Immature natural killer cell (primary cell): Measurements from ENCODE around the gene CELF2. TPM values are rescaled to one million over a fixed set of nuclear protein-coding genes. Genes with fewer than 3 reads are reported as not detected.

ENCODE experiments used
- DNase-seq, 3 donors: peaks; one replicate each; pipeline ENCODE4 v3.0.0; 2022; ENCODE audit warnings: mixed read lengths in 1 of 3
- H3K27ac Mint-ChIP-seq, 6 donors: one replicate each; pipeline ENCODE4 v1.8.0; 2020; ENCODE audit warnings: mixed read lengths in 6 of 6, mild to moderate bottlenecking in 5 of 6, inconsistent platforms in 4 of 6, moderate library complexity in 3 of 6
- H3K27me3 Mint-ChIP-seq, 3 donors: one replicate each; pipeline ENCODE4 v1.8.0; 2020 to 2021; ENCODE audit warnings: low read depth in 3 of 3, mild to moderate bottlenecking in 3 of 3, mixed read lengths in 3 of 3, moderate library complexity in 3 of 3, inconsistent platforms in 1 of 3
- H3K36me3 Mint-ChIP-seq, 3 donors: one replicate each; pipeline ENCODE4 v1.8.0; 2020; ENCODE audit warnings: mixed read lengths in 3 of 3, inconsistent platforms in 2 of 3, mild to moderate bottlenecking in 2 of 3
- H3K4me1 Mint-ChIP-seq, 2 donors: one replicate each; pipeline ENCODE4 v1.8.0; 2020; ENCODE audit warnings: inconsistent platforms in 2 of 2, mild to moderate bottlenecking in 2 of 2, mixed read lengths in 2 of 2, moderate library complexity in 1 of 2
- H3K4me3 Mint-ChIP-seq, 5 donors: one replicate each; pipeline ENCODE4 v1.8.0; 2020; ENCODE audit warnings: mild to moderate bottlenecking in 5 of 5, mixed read lengths in 5 of 5, inconsistent platforms in 3 of 5, moderate library complexity in 3 of 5
- H3K9me3 Mint-ChIP-seq, 6 donors: one replicate each; pipeline ENCODE4 v1.8.0; 2020; ENCODE audit warnings: mild to moderate bottlenecking in 6 of 6, mixed read lengths in 6 of 6, inconsistent platforms in 4 of 6, moderate library complexity in 3 of 6
- polyA plus RNA-seq, 3 donors: library from polyadenylated mRNA; unstranded; fragments of 300-500 nt; fragmentation: Illumina TruSeq; gene quantifications; one replicate each; pipeline ENCODE4 v1.2.3, GENCODE V29; 2021

Gene CELF2
- 100 to 1,000 TPM in 1 of 3 donors, 10 to 100 TPM in 2; 64.2 to 174 (median 95.4) TPM for polyA plus RNA-seq

DNA sequence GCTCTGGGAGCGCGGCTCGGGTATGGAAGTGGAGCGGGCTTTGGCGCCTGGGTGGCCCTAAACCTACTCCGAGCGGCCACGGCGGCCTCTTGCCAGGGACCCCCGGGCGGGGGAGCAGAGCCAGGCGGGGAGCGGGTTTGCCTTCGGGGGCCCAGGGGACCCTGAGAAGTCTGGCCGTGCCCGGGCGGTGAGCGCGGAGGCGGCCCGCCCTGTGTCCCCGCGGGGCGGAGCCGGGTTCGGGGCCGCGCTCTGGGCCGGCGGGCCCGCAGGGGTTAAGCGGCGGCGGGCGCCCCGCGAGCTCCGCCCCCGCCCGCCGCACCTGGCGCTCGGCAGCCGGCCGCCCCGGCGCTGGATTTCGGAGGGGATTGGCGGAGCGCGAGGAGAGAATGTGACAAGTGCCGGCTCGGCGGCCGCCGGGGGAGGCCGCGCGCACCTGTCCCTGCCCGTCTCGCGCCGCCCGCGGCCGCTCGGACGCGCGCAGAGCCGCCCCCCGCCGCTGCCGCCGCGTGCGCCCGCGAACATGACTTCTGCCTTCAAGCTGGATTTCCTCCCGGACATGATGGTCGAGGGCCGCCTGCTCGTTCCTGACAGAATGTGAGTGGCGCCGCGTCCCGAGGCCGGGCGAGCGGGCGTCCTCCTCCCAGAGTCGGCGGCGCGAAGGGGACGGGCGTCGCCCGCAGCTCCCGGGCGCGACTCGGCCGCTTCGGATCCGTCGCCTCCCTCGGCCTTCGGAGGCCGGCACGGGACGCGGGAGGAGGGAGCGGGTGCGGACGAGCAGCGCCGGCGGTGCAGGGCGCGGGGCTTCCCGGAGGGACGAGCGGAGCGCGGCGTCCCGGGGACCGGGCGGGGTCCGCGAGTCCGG, at the start of gene CELF2:
CELF2 (plus strand) TSS at position 303 of the 862 bp plus-strand sequence; CDS start at position 521, 218 bp downstream.
- Mint-ChIP-seq H3K4me3 (peak within 1 kb of the TSS; percentile 77 to 83 (median 79)), H3K27me3 (peaks cover 19 to 49% (median 24%) of the 10 kb centered on the region in 3 donors), H3K9me3 (no peaks in the 10 kb centered on the region), H3K4me1 (peaks cover 10 to 12% of the 10 kb centered on the region in 2 donors), H3K36me3 (peaks cover 0 to 3% (median 0%) of the 10 kb centered on the region in 3 donors), H3K27ac (no peak within 1 kb of the TSS)
- DNase-seq: peak; percentile 35 to 37 (median 36)

DNA sequence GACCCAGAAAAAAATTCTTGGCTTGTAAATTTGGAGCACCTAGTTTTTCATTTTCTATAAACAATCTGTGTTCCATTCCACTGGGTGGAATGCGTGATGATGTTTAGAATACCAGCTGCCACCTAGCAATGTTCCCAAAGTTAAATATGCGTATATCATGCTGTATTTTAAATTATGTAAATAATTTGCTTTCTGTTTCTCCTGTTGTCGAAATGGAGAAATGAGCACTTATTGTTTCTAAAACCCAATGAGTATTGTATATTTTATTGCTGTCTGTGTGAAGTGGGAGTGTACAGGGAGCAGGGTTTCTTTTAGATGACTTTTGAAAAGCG, 49.4 kb upstream of the CELF2 start:
- Mint-ChIP-seq H3K4me1 (no peaks in the 10 kb centered on the region), H3K36me3 (no peaks in the 10 kb centered on the region), H3K4me3 (no peak overlapping the region), H3K27ac (no peak overlapping the region), H3K9me3 (no peaks in the 10 kb centered on the region), H3K27me3 (peaks cover 0 to 6% (median 3%) of the 10 kb centered on the region in 3 donors)
- DNase-seq: no peak

DNA sequence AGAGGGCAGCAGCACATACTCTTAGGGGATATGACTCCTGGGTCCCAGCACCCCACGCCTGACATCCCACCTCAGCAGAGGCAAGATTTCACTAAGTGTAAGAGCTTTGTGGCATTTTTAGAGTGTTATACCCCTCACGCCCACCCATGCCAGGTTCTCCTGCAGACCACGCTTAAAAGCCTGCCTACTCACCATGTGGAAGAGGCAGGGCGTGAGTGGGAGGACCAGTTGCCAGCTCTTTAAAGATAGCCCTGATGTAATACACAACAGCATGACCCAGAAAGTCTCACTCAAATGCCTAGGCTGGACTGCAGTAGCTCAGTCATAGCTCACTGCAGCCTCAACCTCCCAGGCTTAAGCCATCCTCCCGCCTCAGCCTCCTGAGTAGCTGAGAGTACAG, 44.4 kb upstream of the CELF2 start:
- DNase-seq: no peak
- Mint-ChIP-seq H3K9me3 (no peaks in the 10 kb centered on the region), H3K4me3 (no peak overlapping the region), H3K36me3 (no peaks in the 10 kb centered on the region), H3K27me3 (peaks cover 2 to 21% (median 3%) of the 10 kb centered on the region in 3 donors), H3K4me1 (no peaks in the 10 kb centered on the region), H3K27ac (no peak overlapping the region)

DNA sequence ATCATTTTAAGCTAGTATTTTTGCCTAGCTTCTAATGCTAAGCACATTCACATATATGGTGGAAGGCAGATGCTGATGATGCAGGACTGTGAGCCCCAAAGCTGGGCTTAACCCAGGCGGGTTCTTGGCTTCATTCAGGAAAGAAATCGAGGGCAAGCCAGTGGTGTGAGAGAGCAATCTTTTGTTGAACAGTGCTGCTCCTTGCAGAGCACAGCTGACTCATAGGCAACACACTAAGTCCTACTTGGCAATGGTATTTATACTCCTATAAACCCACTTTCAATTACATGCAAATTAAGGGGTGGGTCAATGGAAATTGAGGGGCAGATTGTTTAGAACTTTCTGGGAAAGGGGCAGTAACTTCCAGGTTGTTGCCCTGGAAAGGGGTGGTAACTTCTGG, 42.0 kb upstream of the CELF2 start:
- Mint-ChIP-seq H3K4me3 (no peak overlapping the region), H3K36me3 (no peaks in the 10 kb centered on the region), H3K9me3 (no peaks in the 10 kb centered on the region), H3K27me3 (peaks cover 2 to 21% (median 11%) of the 10 kb centered on the region in 3 donors), H3K4me1 (no peaks in the 10 kb centered on the region), H3K27ac (no peak overlapping the region)
- no peak for DNase-seq

DNA sequence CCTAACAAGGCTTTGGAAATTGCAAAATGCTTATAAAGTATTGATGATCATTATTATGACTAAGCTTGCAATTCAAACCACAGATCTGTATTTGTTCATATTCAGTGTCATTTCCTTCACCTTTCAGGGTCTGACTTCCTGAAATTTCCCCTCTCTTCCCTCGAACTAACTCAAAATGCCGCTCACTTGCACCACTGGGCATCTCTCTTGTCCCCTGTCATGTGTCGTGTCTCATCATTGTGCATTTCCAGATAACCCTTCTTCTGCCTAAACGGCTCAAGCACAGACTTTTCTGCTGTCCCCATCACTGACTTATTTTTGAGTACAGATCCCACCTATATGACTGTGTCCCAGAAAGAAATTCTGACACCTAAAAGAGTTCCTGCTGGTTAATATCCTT, 41.0 kb upstream of the CELF2 start:
- no peak overlapping the region for H3K27ac Mint-ChIP-seq
- no peak for DNase-seq
- H3K4me1 Mint-ChIP-seq: no peaks in the 10 kb centered on the region
- H3K36me3 Mint-ChIP-seq: no peaks in the 10 kb centered on the region
- no peaks in the 10 kb centered on the region for H3K9me3 Mint-ChIP-seq
- H3K27me3 Mint-ChIP-seq: peaks cover 2 to 20% (median 12%) of the 10 kb centered on the region in 3 donors
- H3K4me3 Mint-ChIP-seq: no peak overlapping the region

DNA sequence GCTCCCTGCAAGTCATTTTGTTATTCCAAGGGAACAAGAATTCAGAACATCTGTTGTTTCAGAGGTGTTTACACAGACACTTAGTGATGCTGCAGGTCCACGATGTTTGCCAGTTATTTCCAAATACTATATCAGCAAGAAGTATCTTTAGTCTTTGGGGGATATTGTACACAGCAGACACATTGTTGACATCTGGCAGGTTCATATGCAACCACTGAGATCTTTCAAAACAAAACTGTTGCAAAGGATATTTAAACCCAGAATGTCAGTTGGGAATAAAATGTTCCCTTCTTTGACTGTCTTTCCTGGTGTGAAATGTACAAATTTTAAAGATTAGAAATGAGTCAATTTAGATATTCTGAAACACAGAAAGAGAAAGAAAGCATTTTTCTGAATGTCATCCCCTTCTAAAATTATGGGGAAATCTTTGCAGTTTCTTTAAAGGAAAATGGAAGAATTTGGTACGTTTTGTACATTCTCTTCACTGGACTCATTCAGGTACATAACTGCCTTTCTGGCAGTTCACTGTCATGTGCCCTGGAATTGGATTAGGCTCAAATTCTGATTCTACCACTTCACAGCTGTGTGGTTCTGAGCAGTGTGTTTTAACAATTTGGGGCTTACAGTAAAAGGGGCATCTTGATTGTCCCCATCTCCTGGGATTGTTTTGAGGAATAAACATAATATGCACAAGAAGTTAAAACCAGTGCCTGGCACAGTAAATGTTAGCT, 40.3 kb upstream of the CELF2 start:
- Mint-ChIP-seq H3K4me3 (no peak overlapping the region), H3K27ac (no peak overlapping the region), H3K27me3 (peaks cover 2 to 18% (median 10%) of the 10 kb centered on the region in 3 donors), H3K4me1 (no peaks in the 10 kb centered on the region), H3K36me3 (no peaks in the 10 kb centered on the region), H3K9me3 (no peaks in the 10 kb centered on the region)
- no peak for DNase-seq

DNA sequence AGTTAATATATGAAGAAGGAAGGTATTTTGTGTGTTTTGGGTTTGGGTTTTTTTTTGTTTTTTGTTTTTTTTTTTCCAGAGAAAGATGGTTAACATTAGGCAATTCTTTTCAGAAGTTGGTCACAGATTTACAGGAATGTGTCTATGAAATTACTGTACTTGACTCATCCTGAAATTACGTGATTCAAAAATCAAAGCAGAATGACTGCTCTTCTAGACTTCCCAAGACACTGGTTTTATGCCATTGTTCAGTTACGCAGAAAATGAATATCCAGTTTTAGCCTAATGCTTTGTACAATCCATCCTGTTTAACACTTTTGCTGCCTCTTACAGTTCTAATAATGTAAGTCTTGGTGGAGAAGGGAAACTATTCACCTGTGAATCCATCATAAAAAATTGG, 39.7 kb upstream of the CELF2 start:
- H3K36me3 Mint-ChIP-seq: no peaks in the 10 kb centered on the region
- no peaks in the 10 kb centered on the region for H3K9me3 Mint-ChIP-seq
- H3K27me3 Mint-ChIP-seq: peaks cover 2 to 17% (median 9%) of the 10 kb centered on the region in 3 donors
- no peak overlapping the region for H3K4me3 Mint-ChIP-seq
- no peaks in the 10 kb centered on the region for H3K4me1 Mint-ChIP-seq
- no peak overlapping the region for H3K27ac Mint-ChIP-seq
- DNase-seq: no peak

DNA sequence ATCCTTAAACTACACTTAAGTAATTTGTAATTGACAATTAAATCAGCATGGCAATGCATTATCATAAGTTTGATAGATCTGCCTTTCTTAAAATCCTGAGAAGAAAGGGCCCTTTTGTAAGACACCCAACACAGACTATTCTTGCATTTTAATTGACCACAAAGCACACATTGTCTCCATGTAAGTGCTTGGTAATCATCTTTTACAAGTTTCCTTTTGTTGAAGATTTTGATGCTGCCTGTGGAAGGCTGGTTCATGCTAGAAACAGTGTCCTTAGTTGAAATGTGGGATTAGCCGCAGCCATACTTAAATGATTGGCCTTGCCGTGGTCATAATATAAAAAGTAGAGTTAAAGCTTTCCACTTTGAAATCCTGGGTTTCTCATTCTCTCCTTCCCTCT, 32.3 kb upstream of the CELF2 start:
- no peaks in the 10 kb centered on the region for H3K4me1 Mint-ChIP-seq
- no peak overlapping the region for H3K4me3 Mint-ChIP-seq
- no peak overlapping the region for H3K27ac Mint-ChIP-seq
- no peak for DNase-seq
- peaks cover 2 to 9% (median 5%) of the 10 kb centered on the region in 3 donors for H3K27me3 Mint-ChIP-seq
- no peaks in the 10 kb centered on the region for H3K36me3 Mint-ChIP-seq
- H3K9me3 Mint-ChIP-seq: no peaks in the 10 kb centered on the region

DNA sequence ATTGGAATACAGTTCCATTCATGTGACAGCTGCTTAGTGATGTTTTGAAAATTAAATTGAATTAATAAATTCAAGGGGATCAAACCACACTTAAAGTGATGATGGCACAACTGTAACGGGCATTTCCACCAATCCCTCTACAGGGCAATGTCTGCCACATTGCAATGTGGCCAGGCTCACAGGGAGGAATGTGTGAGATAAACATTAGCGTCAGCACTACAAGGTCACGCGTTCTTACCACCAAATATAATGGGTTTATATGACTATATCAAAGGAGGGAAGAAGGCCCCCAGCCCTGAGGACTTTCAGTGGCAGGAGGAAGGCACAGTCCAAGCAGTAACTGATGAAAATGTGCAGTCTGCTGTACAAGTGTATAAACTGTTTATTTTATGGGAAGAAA, 31.1 kb upstream of the CELF2 start:
- H3K27ac Mint-ChIP-seq: no peak overlapping the region
- H3K27me3 Mint-ChIP-seq: peaks cover 0 to 6% (median 5%) of the 10 kb centered on the region in 3 donors
- no peaks in the 10 kb centered on the region for H3K4me1 Mint-ChIP-seq
- DNase-seq: no peak
- H3K4me3 Mint-ChIP-seq: no peak overlapping the region
- H3K9me3 Mint-ChIP-seq: no peaks in the 10 kb centered on the region
- no peaks in the 10 kb centered on the region for H3K36me3 Mint-ChIP-seq

DNA sequence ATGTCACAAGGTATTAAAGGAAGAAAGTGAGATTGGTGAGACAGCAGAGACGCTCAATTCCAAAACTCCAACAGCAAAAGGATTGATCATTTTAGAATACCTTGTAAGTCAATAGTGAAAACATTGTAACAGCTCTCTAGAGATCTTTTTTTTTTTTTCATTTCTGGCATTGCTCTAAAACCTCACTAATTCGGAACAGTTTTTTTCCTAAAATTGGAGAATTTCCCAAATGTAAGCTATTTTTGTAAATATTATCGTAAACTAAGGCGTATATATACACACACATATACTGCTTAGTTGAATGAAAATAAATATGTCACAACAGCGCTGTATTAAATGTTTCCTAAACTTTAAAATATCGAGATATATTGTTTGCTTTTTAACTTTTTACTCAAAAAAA, 30.6 kb upstream of the CELF2 start:
- no peak for DNase-seq
- Mint-ChIP-seq H3K4me1 (no peaks in the 10 kb centered on the region), H3K27me3 (peaks cover 0 to 6% (median 5%) of the 10 kb centered on the region in 3 donors), H3K4me3 (no peak overlapping the region), H3K27ac (no peak overlapping the region), H3K36me3 (no peaks in the 10 kb centered on the region), H3K9me3 (peaks cover 0 to 1% (median 0%) of the 10 kb centered on the region in 6 donors)

DNA sequence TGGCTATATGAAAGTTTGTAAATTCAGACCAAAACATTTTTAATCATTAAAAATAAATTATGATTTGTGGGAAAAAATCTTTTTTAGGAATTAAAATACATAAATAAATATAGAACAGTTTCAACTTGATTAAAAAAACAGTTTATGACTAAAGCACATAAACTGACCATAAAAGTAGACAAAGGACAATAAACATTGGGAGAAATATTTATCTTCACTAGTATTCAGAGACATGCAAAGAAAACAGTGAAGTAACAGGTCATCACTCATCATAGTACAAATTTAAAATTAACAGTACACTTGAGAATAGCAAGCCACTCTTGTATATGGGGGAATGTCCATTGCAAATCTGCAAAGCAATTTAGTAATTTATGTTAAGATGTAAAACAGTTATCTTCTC, 28.0 kb upstream of the CELF2 start:
- peaks cover 0 to 1% (median 0%) of the 10 kb centered on the region in 6 donors for H3K9me3 Mint-ChIP-seq
- no peak for DNase-seq

DNA sequence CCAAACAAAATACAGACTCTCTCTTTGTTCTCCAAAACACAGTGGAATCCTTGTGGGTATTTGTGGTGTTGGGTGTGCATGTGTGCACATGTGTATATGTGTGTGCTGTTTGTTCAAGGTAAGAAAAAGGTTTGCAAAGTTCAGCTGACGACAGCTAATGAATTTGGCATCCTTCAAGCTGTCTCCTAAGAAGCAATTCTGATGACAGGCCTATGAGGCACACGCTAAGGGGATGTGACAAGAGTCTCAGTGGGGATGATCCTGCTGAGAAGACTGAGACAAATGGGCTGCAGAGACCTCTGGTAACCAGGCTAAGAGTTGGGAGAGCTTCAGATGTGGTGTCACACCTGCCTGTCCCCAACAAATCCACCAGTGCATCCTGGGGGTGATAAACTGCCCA, 26.5 kb upstream of the CELF2 start:
- Mint-ChIP-seq H3K27me3 (peaks cover 3 to 8% (median 3%) of the 10 kb centered on the region in 3 donors), H3K4me1 (no peaks in the 10 kb centered on the region), H3K27ac (no peak overlapping the region), H3K36me3 (no peaks in the 10 kb centered on the region), H3K9me3 (peaks cover 0 to 1% (median 0%) of the 10 kb centered on the region in 6 donors), H3K4me3 (no peak overlapping the region)
- no peak for DNase-seq

More for the DNA sequence above, 28.0 kb upstream of the CELF2 start:
- H3K4me1 Mint-ChIP-seq: no peaks in the 10 kb centered on the region
- no peaks in the 10 kb centered on the region for H3K36me3 Mint-ChIP-seq
- H3K4me3 Mint-ChIP-seq: no peak overlapping the region
- H3K27ac Mint-ChIP-seq: no peak overlapping the region
- peaks cover 0 to 8% (median 3%) of the 10 kb centered on the region in 3 donors for H3K27me3 Mint-ChIP-seq

DNA sequence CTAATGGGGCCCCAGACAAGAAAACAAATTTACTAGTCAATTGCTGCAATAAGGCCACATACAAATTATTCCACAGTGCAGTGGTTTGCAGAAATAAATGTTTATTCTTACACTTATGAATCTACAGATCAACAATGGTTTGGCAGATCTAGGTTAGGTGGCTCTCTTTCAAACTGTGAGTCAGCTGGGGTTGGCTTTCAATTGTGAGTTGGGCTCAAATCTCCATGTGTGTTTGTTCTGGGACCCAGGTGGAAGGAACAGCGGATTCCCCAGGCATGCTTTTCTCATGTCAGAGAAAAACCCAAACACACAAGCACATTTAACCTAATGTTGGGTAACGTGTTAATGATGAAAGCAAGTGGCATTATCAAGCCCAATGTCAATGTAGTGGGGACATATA, 25.6 kb upstream of the CELF2 start:
- Mint-ChIP-seq H3K36me3 (no peaks in the 10 kb centered on the region), H3K4me3 (no peak overlapping the region), H3K27ac (no peak overlapping the region), H3K9me3 (peaks cover 0 to 1% (median 0%) of the 10 kb centered on the region in 6 donors), H3K4me1 (no peaks in the 10 kb centered on the region), H3K27me3 (peaks cover 5 to 8% (median 7%) of the 10 kb centered on the region in 3 donors)
- no peak for DNase-seq
